ENCODE measurements around the gene LRRC17. TPM values are rescaled to one million over a fixed set of nuclear protein-coding genes. Genes with fewer than 3 reads are reported as not detected.
"Not testable (repeated sequence)": the region's sequence is repeated elsewhere in the genome, so short reads cannot be mapped to it uniquely, and the experiment has no call there.

The LRRC17 gene
- total RNA-seq, 2 experiments from 2014 or later: 0.21 TPM; not detected in 1

GRCh38 chr7:102933763-102934162 lies 21.0 kb downstream of the LRRC17 start:
- Mint-ChIP-seq H3K27ac (no peak overlapping the region), H3K4me3 (no peak overlapping the region), H3K27me3 (ENCODE audit: low read depth) (no peaks in the 10 kb centered on the region), H3K9me3 (ENCODE audit: insufficient read depth) (no peaks in the 10 kb centered on the region), H3K4me1 (ENCODE audit: low read depth) (no peaks in the 10 kb centered on the region), H3K36me3 (ENCODE audit: low read depth) (no peaks in the 10 kb centered on the region)
- ChIA-PET CTCF (no interaction called here), POLR2A (no interaction called here)
- no peak for DNase-seq
- no peak for ATAC-seq

GRCh38 chr7:102934239-102934638 lies 21.4 kb downstream of the LRRC17 start:
- POLR2A ChIA-PET: no interaction called here
- Mint-ChIP-seq H3K9me3 (ENCODE audit: insufficient read depth) (no peaks in the 10 kb centered on the region), H3K27ac (no peak overlapping the region), H3K4me3 (no peak overlapping the region), H3K27me3 (ENCODE audit: low read depth) (no peaks in the 10 kb centered on the region), H3K4me1 (ENCODE audit: low read depth) (no peaks in the 10 kb centered on the region), H3K36me3 (ENCODE audit: low read depth) (no peaks in the 10 kb centered on the region)
- CTCF ChIA-PET: no interaction called here
- no peak for ATAC-seq
- no peak for DNase-seq

GRCh38 chr7:102934701-102935100 lies 21.9 kb downstream of the LRRC17 start:
- H3K36me3 Mint-ChIP-seq (ENCODE audit: low read depth): no peaks in the 10 kb centered on the region
- no peak overlapping the region for H3K27ac Mint-ChIP-seq
- no peak overlapping the region for H3K4me3 Mint-ChIP-seq
- no peaks in the 10 kb centered on the region for H3K9me3 Mint-ChIP-seq (ENCODE audit: insufficient read depth)
- DNase-seq (no peak), ATAC-seq (no peak)
- H3K4me1 Mint-ChIP-seq (ENCODE audit: low read depth): no peaks in the 10 kb centered on the region
- ChIA-PET POLR2A (no interaction called here), CTCF (no interaction called here)
- no peaks in the 10 kb centered on the region for H3K27me3 Mint-ChIP-seq (ENCODE audit: low read depth)

GRCh38 chr7:102935450-102936115 lies 22.8 kb downstream of the LRRC17 start:
- Mint-ChIP-seq H3K27ac (no peak overlapping the region), H3K4me3 (no peak overlapping the region), H3K27me3 (ENCODE audit: low read depth) (no peaks in the 10 kb centered on the region), H3K36me3 (ENCODE audit: low read depth) (no peaks in the 10 kb centered on the region), H3K9me3 (ENCODE audit: insufficient read depth) (no peaks in the 10 kb centered on the region), H3K4me1 (ENCODE audit: low read depth) (no peaks in the 10 kb centered on the region)
- POLR2A ChIA-PET: no interaction called here
- no peak for ATAC-seq
- no peak for DNase-seq
- CTCF ChIA-PET: no interaction called here

GRCh38 chr7:102938679-102939078 lies 25.9 kb downstream of the LRRC17 start:
- ATAC-seq (no peak), DNase-seq (no peak)
- no peak overlapping the region for H3K4me3 Mint-ChIP-seq
- H3K9me3 Mint-ChIP-seq (ENCODE audit: insufficient read depth): no peaks in the 10 kb centered on the region
- no peaks in the 10 kb centered on the region for H3K36me3 Mint-ChIP-seq (ENCODE audit: low read depth)
- ChIA-PET POLR2A (no interaction called here), CTCF (no interaction called here)
- H3K27me3 Mint-ChIP-seq (ENCODE audit: low read depth): no peaks in the 10 kb centered on the region
- H3K4me1 Mint-ChIP-seq (ENCODE audit: low read depth): no peaks in the 10 kb centered on the region
- H3K27ac Mint-ChIP-seq: no peak overlapping the region

GRCh38 chr7:102942181-102942866 lies 29.5 kb downstream of the LRRC17 start:
- no peak overlapping the region for H3K4me3 Mint-ChIP-seq
- no peaks in the 10 kb centered on the region for H3K27me3 Mint-ChIP-seq (ENCODE audit: low read depth)
- H3K27ac Mint-ChIP-seq: no peak overlapping the region
- no peaks in the 10 kb centered on the region for H3K9me3 Mint-ChIP-seq (ENCODE audit: insufficient read depth)
- ATAC-seq: no peak
- ChIA-PET POLR2A (no interaction called here), CTCF (no interaction called here)
- H3K4me1 Mint-ChIP-seq (ENCODE audit: low read depth): no peaks in the 10 kb centered on the region
- DNase-seq: no peak
- no peaks in the 10 kb centered on the region for H3K36me3 Mint-ChIP-seq (ENCODE audit: low read depth)

GRCh38 chr7:102942868-102943267 lies 30.1 kb downstream of the LRRC17 start:
- Mint-ChIP-seq H3K27me3 (ENCODE audit: low read depth) (no peaks in the 10 kb centered on the region), H3K4me1 (ENCODE audit: low read depth) (no peaks in the 10 kb centered on the region), H3K27ac (no peak overlapping the region), H3K9me3 (ENCODE audit: insufficient read depth) (no peaks in the 10 kb centered on the region), H3K4me3 (no peak overlapping the region), H3K36me3 (ENCODE audit: low read depth) (no peaks in the 10 kb centered on the region)
- POLR2A ChIA-PET: no interaction called here
- CTCF ChIA-PET: no interaction called here
- no peak for DNase-seq
- ATAC-seq: no peak

GRCh38 chr7:102943423-102944169 lies 30.8 kb downstream of the LRRC17 start:
- no peak overlapping the region for H3K27ac Mint-ChIP-seq
- H3K36me3 Mint-ChIP-seq (ENCODE audit: low read depth): no peaks in the 10 kb centered on the region
- H3K9me3 Mint-ChIP-seq (ENCODE audit: insufficient read depth): no peaks in the 10 kb centered on the region
- ATAC-seq: no peak
- POLR2A ChIA-PET: no interaction called here
- DNase-seq: no peak
- no peaks in the 10 kb centered on the region for H3K4me1 Mint-ChIP-seq (ENCODE audit: low read depth)
- H3K4me3 Mint-ChIP-seq: no peak overlapping the region
- CTCF ChIA-PET: no interaction called here
- H3K27me3 Mint-ChIP-seq (ENCODE audit: low read depth): no peaks in the 10 kb centered on the region

GRCh38 chr7:102944241-102944640 lies 31.4 kb downstream of the LRRC17 start:
- DNase-seq: no peak
- H3K36me3 Mint-ChIP-seq (ENCODE audit: low read depth): no peaks in the 10 kb centered on the region
- no peak overlapping the region for H3K4me3 Mint-ChIP-seq
- H3K4me1 Mint-ChIP-seq (ENCODE audit: low read depth): no peaks in the 10 kb centered on the region
- no peaks in the 10 kb centered on the region for H3K27me3 Mint-ChIP-seq (ENCODE audit: low read depth)
- no peak for ATAC-seq
- no peaks in the 10 kb centered on the region for H3K9me3 Mint-ChIP-seq (ENCODE audit: insufficient read depth)
- ChIA-PET CTCF (no interaction called here), POLR2A (no interaction called here)
- no peak overlapping the region for H3K27ac Mint-ChIP-seq

GRCh38 chr7:102951839-102952238 lies 39.0 kb downstream of the LRRC17 start:
- Mint-ChIP-seq H3K36me3 (ENCODE audit: low read depth) (no peaks in the 10 kb centered on the region), H3K9me3 (ENCODE audit: insufficient read depth) (peaks cover 5% of the 10 kb centered on the region), H3K27me3 (ENCODE audit: low read depth) (no peaks in the 10 kb centered on the region), H3K4me1 (ENCODE audit: low read depth) (no peaks in the 10 kb centered on the region), H3K27ac (no peak overlapping the region), H3K4me3 (no peak overlapping the region)
- ATAC-seq (no peak), DNase-seq (no peak)
- ChIA-PET POLR2A (no interaction called here), CTCF (no interaction called here)

GRCh38 chr7:102953406-102953805 lies 40.6 kb downstream of the LRRC17 start:
- no peak overlapping the region for H3K4me3 Mint-ChIP-seq
- POLR2A ChIA-PET: no interaction called here
- DNase-seq (no peak), ATAC-seq (no peak)
- H3K36me3 Mint-ChIP-seq (ENCODE audit: low read depth): no peaks in the 10 kb centered on the region
- no peak overlapping the region for H3K27ac Mint-ChIP-seq
- no peaks in the 10 kb centered on the region for H3K4me1 Mint-ChIP-seq (ENCODE audit: low read depth)
- CTCF ChIA-PET: interaction anchor here (0.5 kb wide), 1 partner anchor 531 kb away, joined by 3 read pairs; no protein-coding TSS in a partner anchor
- H3K27me3 Mint-ChIP-seq (ENCODE audit: low read depth): no peaks in the 10 kb centered on the region
- peaks cover 5% of the 10 kb centered on the region for H3K9me3 Mint-ChIP-seq (ENCODE audit: insufficient read depth)

- H3K27me3 Mint-ChIP-seq (ENCODE audit: low read depth); H3K27ac Mint-ChIP-seq; H3K9me3 Mint-ChIP-seq (ENCODE audit: insufficient read depth); H3K4me1 Mint-ChIP-seq (ENCODE audit: low read depth); ATAC-seq; CTCF ChIA-PET; POLR2A ChIA-PET; DNase-seq; H3K4me3 Mint-ChIP-seq; H3K36me3 Mint-ChIP-seq (ENCODE audit: low read depth): not testable (repeated sequence)
These were observed 41.6 kb downstream of the LRRC17 start for GRCh38 chr7:102954359-102954758.
